Loucy (cell line): Measurements from ENCODE around the gene PARD3B.

Source experiments
- EZH2phosphoT487 ChIP-seq: fragments of 200-600 bp; IDR thresholded peaks from 2 replicates; pipeline ENCODE4 v1.6.1; 2018; ENCODE audit warnings: antibody characterized with exemption, mild to moderate bottlenecking, moderate library complexity, borderline replicate concordance
- TF ChIP-seq, protein P1 (sequence below): fragments of 200-600 bp; sonication (generic); conservative IDR thresholded peaks from 2 replicates; pipeline ENCODE4 v1.5.1; 2014; ENCODE audit warnings: mild to moderate bottlenecking, antibody characterized with exemption, low read length

DNA sequence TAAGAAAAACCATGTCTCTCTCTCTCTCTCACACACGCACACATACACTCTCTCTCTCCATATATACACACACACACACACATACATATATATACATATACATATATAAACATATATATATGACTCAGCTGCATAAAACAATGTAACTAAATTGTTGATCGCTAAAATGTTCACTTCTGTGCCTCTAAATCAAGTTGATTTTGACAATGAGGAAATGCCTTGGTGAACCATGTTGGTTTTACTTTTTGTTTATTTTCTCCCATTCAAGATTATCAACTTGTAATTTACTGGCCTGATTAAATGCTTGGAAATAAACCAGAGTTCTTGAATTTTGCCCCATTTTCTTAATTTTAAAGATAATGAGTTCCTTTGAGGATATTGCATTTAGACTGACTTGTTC is 500.4 kb downstream of the PARD3B start:
- TF ChIP-seq, protein P1, sequence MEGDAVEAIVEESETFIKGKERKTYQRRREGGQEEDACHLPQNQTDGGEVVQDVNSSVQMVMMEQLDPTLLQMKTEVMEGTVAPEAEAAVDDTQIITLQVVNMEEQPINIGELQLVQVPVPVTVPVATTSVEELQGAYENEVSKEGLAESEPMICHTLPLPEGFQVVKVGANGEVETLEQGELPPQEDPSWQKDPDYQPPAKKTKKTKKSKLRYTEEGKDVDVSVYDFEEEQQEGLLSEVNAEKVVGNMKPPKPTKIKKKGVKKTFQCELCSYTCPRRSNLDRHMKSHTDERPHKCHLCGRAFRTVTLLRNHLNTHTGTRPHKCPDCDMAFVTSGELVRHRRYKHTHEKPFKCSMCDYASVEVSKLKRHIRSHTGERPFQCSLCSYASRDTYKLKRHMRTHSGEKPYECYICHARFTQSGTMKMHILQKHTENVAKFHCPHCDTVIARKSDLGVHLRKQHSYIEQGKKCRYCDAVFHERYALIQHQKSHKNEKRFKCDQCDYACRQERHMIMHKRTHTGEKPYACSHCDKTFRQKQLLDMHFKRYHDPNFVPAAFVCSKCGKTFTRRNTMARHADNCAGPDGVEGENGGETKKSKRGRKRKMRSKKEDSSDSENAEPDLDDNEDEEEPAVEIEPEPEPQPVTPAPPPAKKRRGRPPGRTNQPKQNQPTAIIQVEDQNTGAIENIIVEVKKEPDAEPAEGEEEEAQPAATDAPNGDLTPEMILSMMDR = no peak
- TF ChIP-seq EZH2phosphoT487 = no peak
